CD4-positive, alpha-beta T cell (primary cell): Measurements from ENCODE around the gene TEX35. TPM values are rescaled to one million over a fixed set of nuclear protein-coding genes. Genes with fewer than 3 reads are reported as not detected.

Experiments used
- ATAC-seq: fragments of 200-7000 bp; cut with Tn5 transposase; one replicate; pipeline ENCODE4 v1.10.0; 2022; ENCODE audit warnings: mild to moderate bottlenecking; ENCODE audit not compliant: poor library complexity
- CTCF ChIA-PET: fragments of 350-600 bp; sonication (Branson Sonifier 250); formaldehyde crosslinking; loops from one replicate; lab custom pipeline; 2021; ENCODE audit warnings: antibody characterized with exemption, inconsistent platforms; lab: Charles Lee
- POLR2A ChIA-PET: fragments of 350-600 bp; sonication (Branson Sonifier 250); formaldehyde crosslinking; loops from one replicate; lab custom pipeline; 2021; ENCODE audit warnings: antibody characterized with exemption, inconsistent platforms; lab: Charles Lee
- DNase-seq, 14 experiments: peaks; one replicate each; pipeline ENCODE4 v3.0.0-alpha.2; 2013 to 2020; ENCODE audit warnings: mixed read lengths in 2 of 14
- H3K27ac ChIP-seq, 2 donors: one replicate each; pipeline versions ENCODE4 v1.5.1 to v1.7.0; 2013; ENCODE audit warnings: low read length in 2 of 2, low read depth in 1 of 2, mild to moderate bottlenecking in 1 of 2
- H3K27me3 ChIP-seq, 2 experiments: 1 replicate in 1 of 2; 2 replicates in 1 of 2; pipeline versions ENCODE4 v1.6.1 to v1.7.0; 2013; ENCODE audit warnings: low read length in 2 of 2, control low read depth in 1 of 2, mild to moderate bottlenecking in 1 of 2, moderate library complexity in 1 of 2; ENCODE audit not compliant: insufficient read depth in 2 of 2, control insufficient read depth in 1 of 2
- H3K36me3 ChIP-seq: one replicate; pipeline ENCODE4 v1.6.1; 2013; ENCODE audit warnings: low read length, control low read depth; ENCODE audit not compliant: insufficient read depth
- H3K4me1 ChIP-seq: one replicate; pipeline ENCODE4 v1.6.1; 2013; ENCODE audit warnings: low read length, control low read depth; ENCODE audit not compliant: insufficient read depth
- H3K4me3 ChIP-seq: one replicate; pipeline ENCODE4 v1.5.1; 2013; ENCODE audit warnings: mild to moderate bottlenecking, low read length, moderate library complexity
- H3K9me3 ChIP-seq, 2 experiments: 1 replicate in 1 of 2; 2 replicates in 1 of 2; pipeline versions ENCODE4 v1.6.1 to v1.7.0; 2013; ENCODE audit warnings: low read length in 2 of 2, mild to moderate bottlenecking in 2 of 2, control low read depth in 1 of 2, moderate library complexity in 1 of 2; ENCODE audit not compliant: control insufficient read depth in 1 of 2, insufficient read depth in 1 of 2
- H3K27ac Mint-ChIP-seq: one replicate; pipeline ENCODE4 v1.8.0; 2020; ENCODE audit warnings: mixed read lengths
- H3K27me3 Mint-ChIP-seq: one replicate; pipeline ENCODE4 v1.8.0; 2021; ENCODE audit warnings: mixed read lengths
- H3K36me3 Mint-ChIP-seq: one replicate; pipeline ENCODE4 v1.8.0; 2021; ENCODE audit warnings: low read depth, mixed read lengths
- H3K4me1 Mint-ChIP-seq: one replicate; pipeline ENCODE4 v1.8.0; 2021; ENCODE audit warnings: low read depth, mixed read lengths
- H3K4me3 Mint-ChIP-seq: one replicate; pipeline ENCODE4 v1.8.0; 2020; ENCODE audit warnings: mild to moderate bottlenecking, mixed read lengths
- H3K9me3 Mint-ChIP-seq: one replicate; pipeline ENCODE4 v1.8.0; 2020; ENCODE audit warnings: mixed read lengths
- CTCF ChIP-seq: fragments of 200-600 bp; IDR thresholded peaks from one replicate; pipeline ENCODE4 v1.8.0; 2022; ENCODE audit warnings: antibody characterized with exemption, mild to moderate bottlenecking
- intact Hi-C, 2 experiments: fragments of 100-400 bp; cut with DNase I in 1 of 2; cut with micrococcal nuclease in 1 of 2; formaldehyde crosslinking; loops; one replicate each; pipeline versions ENCODE4 v1.15.1 to v1.9.0; 2023 to 2025; cut with DNase I, micrococcal nuclease
- total RNA-seq, 174 experiments: library from RNA in 2 of 174; stranded (reverse) in 2 of 174; gene quantifications; one replicate each; pipeline ENCODE4 v1.2.3 and lab custom pipeline; 2021 to 2026

TEX35 gene
- total RNA-seq, 2 experiments from 2014 or later = not detected

- ATAC-seq (no peak), DNase-seq (no peak)
- no peak for TF ChIP-seq CTCF
- ChIA-PET POLR2A (no interaction called here), CTCF (no interaction called here)
- H3K27me3 Mint-ChIP-seq = peaks cover 53% of the 10 kb centered on the region
- no peak overlapping the region for H3K4me3 Mint-ChIP-seq
- Histone ChIP-seq H3K4me1 (no peaks in the 10 kb centered on the region), H3K36me3 (no peaks in the 10 kb centered on the region), H3K4me3 (no peak overlapping the region), H3K27me3 (peaks cover 3% of the 10 kb centered on the region in 2 experiments), H3K27ac (no peak overlapping the region), H3K9me3 (no peaks in the 10 kb centered on the region)
- no peaks in the 10 kb centered on the region for H3K36me3 Mint-ChIP-seq
- intact Hi-C loops = no loop called here
- no peaks in the 10 kb centered on the region for H3K4me1 Mint-ChIP-seq
- H3K27ac Mint-ChIP-seq = no peak overlapping the region
- no peaks in the 10 kb centered on the region for H3K9me3 Mint-ChIP-seq
Observed at GRCh38 chr1:178472531-178472930, 40.4 kb upstream of the TEX35 start.

GRCh38 chr1:178477373-178477772 lies 35.5 kb upstream of the TEX35 start:
- CTCF ChIA-PET = no interaction called here
- TF ChIP-seq CTCF = no peak

GRCh38 chr1:178477841-178478240 lies 35.1 kb upstream of the TEX35 start:
- ChIA-PET POLR2A (no interaction called here), CTCF (no interaction called here)
- Mint-ChIP-seq H3K36me3 (no peaks in the 10 kb centered on the region), H3K27ac (no peak overlapping the region), H3K4me3 (no peak overlapping the region), H3K27me3 (peaks cover 45% of the 10 kb centered on the region), H3K4me1 (no peaks in the 10 kb centered on the region), H3K9me3 (no peaks in the 10 kb centered on the region)
- no peaks in the 10 kb centered on the region for H3K36me3 ChIP-seq
- peaks cover 3% of the 10 kb centered on the region in 2 experiments for H3K27me3 ChIP-seq
- DNase-seq (no peak), ATAC-seq (no peak)
- H3K4me3 ChIP-seq = no peak overlapping the region
- no peak for TF ChIP-seq CTCF
- no peaks in the 10 kb centered on the region for H3K9me3 ChIP-seq
- intact Hi-C loops = no loop called here
- H3K4me1 ChIP-seq = no peaks in the 10 kb centered on the region
- no peak overlapping the region for H3K27ac ChIP-seq

More at GRCh38 chr1:178477373-178477772, 35.5 kb upstream of the TEX35 start:
- no peak overlapping the region for H3K27ac Mint-ChIP-seq
- H3K27ac ChIP-seq = no peak overlapping the region
- DNase-seq = no peak
- POLR2A ChIA-PET = no interaction called here
- no peaks in the 10 kb centered on the region for H3K36me3 ChIP-seq
- peaks cover 3% of the 10 kb centered on the region in 2 experiments for H3K27me3 ChIP-seq
- H3K9me3 ChIP-seq = no peaks in the 10 kb centered on the region
- peaks cover 50% of the 10 kb centered on the region for H3K27me3 Mint-ChIP-seq
- no peak overlapping the region for H3K4me3 ChIP-seq
- intact Hi-C loops = no loop called here
- no peaks in the 10 kb centered on the region for H3K4me1 Mint-ChIP-seq
- no peaks in the 10 kb centered on the region for H3K4me1 ChIP-seq
- no peak overlapping the region for H3K4me3 Mint-ChIP-seq
- no peak for ATAC-seq
- no peaks in the 10 kb centered on the region for H3K36me3 Mint-ChIP-seq
- H3K9me3 Mint-ChIP-seq = no peaks in the 10 kb centered on the region
